ENCODE measurements around the gene CDC42.

The CDC42 gene

DNA sequence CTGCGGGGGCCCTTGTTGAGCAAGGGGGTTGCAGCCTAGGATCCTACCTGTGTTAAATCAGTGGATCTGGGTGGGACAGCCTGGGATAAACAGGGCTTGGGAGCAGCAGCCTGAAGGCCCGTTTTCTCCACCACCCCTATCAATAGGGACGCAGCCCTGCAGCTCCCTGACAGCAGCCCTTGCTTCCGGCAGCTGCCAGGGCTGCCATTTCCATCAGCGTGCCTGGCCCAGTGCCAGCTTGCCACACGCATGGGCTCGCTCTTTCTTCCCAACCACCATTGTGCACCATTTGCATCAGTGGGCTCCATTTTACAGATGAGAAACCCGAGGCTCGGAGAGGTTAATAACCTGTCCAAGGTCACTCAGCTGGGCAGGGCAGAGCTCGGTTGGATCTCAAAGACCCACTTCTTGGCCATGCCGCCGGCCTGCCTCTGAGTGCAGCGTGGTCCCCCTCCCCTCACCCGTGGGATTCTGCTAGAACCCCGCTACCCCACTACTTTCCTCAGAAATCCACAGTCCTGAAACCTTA lies 86.6 kb downstream of the CDC42 start:
- no peak overlapping the region for H3K27ac ChIP-seq (ENCODE audit: low read length)
- ATAC-seq (ENCODE audit: insufficient read depth, low read depth) = no peak
- no peaks in the 10 kb centered on the region for H3K27me3 ChIP-seq (ENCODE audit: insufficient read depth, low read length, poor library complexity)
- DNase-seq = no peak
- no peaks in the 10 kb centered on the region for H3K79me2 ChIP-seq (ENCODE audit: insufficient read depth, low read length)
- no peaks in the 10 kb centered on the region for H3K9me3 ChIP-seq (ENCODE audit: insufficient read depth, low read length, severe bottlenecking)
- H3K4me1 ChIP-seq (ENCODE audit: insufficient read depth, low read length) = no peaks in the 10 kb centered on the region
- no peak overlapping the region for H3K4me3 ChIP-seq (ENCODE audit: low read depth in 1 of 2, low read length in 2 of 2)
- H3K4me2 ChIP-seq (ENCODE audit: insufficient read depth, low read length) = no peak overlapping the region
- no peak overlapping the region for H2AFZ ChIP-seq (ENCODE audit: low read depth, low read length)
- no peaks in the 10 kb centered on the region for H3K36me3 ChIP-seq (ENCODE audit: insufficient read depth, low read length)
- H4K20me1 ChIP-seq (ENCODE audit: insufficient read depth, low read length) = peaks cover 49% of the 10 kb centered on the region
- TF ChIP-seq, protein P1, sequence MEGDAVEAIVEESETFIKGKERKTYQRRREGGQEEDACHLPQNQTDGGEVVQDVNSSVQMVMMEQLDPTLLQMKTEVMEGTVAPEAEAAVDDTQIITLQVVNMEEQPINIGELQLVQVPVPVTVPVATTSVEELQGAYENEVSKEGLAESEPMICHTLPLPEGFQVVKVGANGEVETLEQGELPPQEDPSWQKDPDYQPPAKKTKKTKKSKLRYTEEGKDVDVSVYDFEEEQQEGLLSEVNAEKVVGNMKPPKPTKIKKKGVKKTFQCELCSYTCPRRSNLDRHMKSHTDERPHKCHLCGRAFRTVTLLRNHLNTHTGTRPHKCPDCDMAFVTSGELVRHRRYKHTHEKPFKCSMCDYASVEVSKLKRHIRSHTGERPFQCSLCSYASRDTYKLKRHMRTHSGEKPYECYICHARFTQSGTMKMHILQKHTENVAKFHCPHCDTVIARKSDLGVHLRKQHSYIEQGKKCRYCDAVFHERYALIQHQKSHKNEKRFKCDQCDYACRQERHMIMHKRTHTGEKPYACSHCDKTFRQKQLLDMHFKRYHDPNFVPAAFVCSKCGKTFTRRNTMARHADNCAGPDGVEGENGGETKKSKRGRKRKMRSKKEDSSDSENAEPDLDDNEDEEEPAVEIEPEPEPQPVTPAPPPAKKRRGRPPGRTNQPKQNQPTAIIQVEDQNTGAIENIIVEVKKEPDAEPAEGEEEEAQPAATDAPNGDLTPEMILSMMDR (IDR thresholded peaks at IDR 0.05; ENCODE audit: borderline replicate concordance, extremely low read depth, low read length, poor library complexity, severe bottlenecking) = no peak
- TF ChIP-seq EZH2 (IDR thresholded peaks at IDR 0.05; ENCODE audit: borderline replicate concordance, low read depth, low read length, severe bottlenecking) = no peak
- H3K9ac ChIP-seq (ENCODE audit: low read depth, low read length) = no peak overlapping the region

DNA sequence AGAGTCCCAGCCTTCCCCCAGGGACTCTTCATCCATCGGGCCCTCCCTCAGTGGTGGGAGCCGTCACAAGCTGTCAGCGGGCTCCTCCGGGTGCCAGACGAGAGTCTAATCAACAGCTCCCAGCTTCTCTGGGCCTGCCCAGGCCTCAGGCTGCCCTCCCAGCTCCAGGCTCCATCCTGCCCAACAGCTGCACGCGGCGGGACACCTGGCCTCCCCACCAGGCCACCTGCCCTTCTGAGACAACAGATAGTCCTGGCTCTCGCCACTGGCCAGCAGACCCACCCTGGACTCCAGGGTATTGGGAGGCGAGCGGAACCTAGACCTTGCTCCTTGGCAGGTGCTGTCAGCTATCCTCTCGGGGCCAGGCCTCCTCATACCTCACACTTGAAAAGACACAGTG lies 87.3 kb downstream of the CDC42 start:
- Histone ChIP-seq H3K4me2 (ENCODE audit: insufficient read depth, low read length) (no peak overlapping the region), H3K27ac (ENCODE audit: low read length) (no peak overlapping the region), H3K4me3 (ENCODE audit: low read depth in 1 of 2, low read length in 2 of 2) (no peak overlapping the region), H4K20me1 (ENCODE audit: insufficient read depth, low read length) (peaks cover 43% of the 10 kb centered on the region), H3K36me3 (ENCODE audit: insufficient read depth, low read length) (no peaks in the 10 kb centered on the region), H3K4me1 (ENCODE audit: insufficient read depth, low read length) (no peaks in the 10 kb centered on the region), H3K27me3 (ENCODE audit: insufficient read depth, low read length, poor library complexity) (no peaks in the 10 kb centered on the region), H3K79me2 (ENCODE audit: insufficient read depth, low read length) (no peaks in the 10 kb centered on the region), H2AFZ (ENCODE audit: low read depth, low read length) (no peak overlapping the region), H3K9me3 (ENCODE audit: insufficient read depth, low read length, severe bottlenecking) (no peaks in the 10 kb centered on the region), H3K9ac (ENCODE audit: low read depth, low read length) (no peak overlapping the region)
- TF ChIP-seq EZH2 (IDR thresholded peaks at IDR 0.05; ENCODE audit: borderline replicate concordance, low read depth, low read length, severe bottlenecking) = no peak
- ATAC-seq (ENCODE audit: insufficient read depth, low read depth) (no peak), DNase-seq (no peak)
